Measurements from ENCODE around the gene LRRC74A.

DNA sequence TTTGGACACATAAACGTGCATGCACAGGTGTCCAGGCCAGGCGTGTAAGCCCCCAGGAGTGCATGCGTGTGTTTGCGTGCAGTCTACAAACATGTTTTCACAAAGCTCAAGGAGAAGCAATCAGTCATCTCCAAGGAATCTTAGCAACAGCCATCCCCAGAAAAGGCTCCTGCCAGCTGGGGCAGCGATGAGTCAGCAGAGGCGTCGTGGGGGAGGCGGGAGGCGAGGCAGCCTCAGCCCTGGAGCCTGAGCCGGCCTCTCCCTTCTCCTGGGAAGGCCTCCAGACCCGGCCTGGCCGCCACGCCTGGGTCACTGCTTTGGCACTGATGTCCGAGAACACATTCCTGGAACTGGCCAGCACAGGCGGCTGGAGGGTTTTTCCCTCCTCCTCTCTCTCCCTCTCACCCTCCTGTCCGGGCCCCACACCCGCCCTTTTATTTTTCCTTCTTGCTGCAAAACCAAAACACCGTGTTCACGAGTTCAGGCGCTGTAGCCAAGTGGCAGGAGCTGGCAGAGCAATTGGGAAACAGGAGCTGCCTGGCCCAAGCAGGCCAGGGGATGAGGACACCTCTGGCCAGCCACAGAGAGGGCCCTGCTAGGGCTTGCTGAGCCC is 92.7 kb downstream of the LRRC74A start:
- TF ChIP-seq NFE2 (IDR thresholded peaks at IDR 0.05; ENCODE audit: low read depth) (peak; percentile 97), HINFP (tag; conservative IDR thresholded peaks at IDR 0.05; ENCODE audit: low read depth) (no peak), ESRRB (CRISPR knock-in tag; IDR thresholded peaks at IDR 0.05; ENCODE audit: borderline replicate concordance) (no peak), JUNB (CRISPR knock-in tag; conservative IDR thresholded peaks at IDR 0.05) (no peak), SP1 (CRISPR knock-in tag; IDR thresholded peaks at IDR 0.05) (no peak), SMAD4 (CRISPR knock-in tag; conservative IDR thresholded peaks at IDR 0.05) (no peak)

Data from K562 (cell line).